Osteocyte (in vitro differentiated cells): Measurements from ENCODE around the gene KHNYN. TPM values are rescaled to one million over a fixed set of nuclear protein-coding genes. Genes with fewer than 3 reads are reported as not detected.

ENCODE experiments used
- DNase-seq: peaks from one replicate; pipeline ENCODE4 v3.0.0; 2021; ENCODE audit warnings: mixed read lengths; ENCODE audit not compliant: unreplicated experiment; ENCODE audit errors: extremely low spot score
- H3K27ac Mint-ChIP-seq: one replicate; pipeline ENCODE4 v1.8.0; 2021; ENCODE audit warnings: mild to moderate bottlenecking, mixed read lengths; ENCODE audit not compliant: unreplicated experiment
- H3K27me3 Mint-ChIP-seq: one replicate; pipeline ENCODE4 v1.8.0; 2021; ENCODE audit warnings: mixed read lengths; ENCODE audit not compliant: unreplicated experiment
- H3K36me3 Mint-ChIP-seq: one replicate; pipeline ENCODE4 v1.8.0; 2021; ENCODE audit warnings: mixed read lengths; ENCODE audit not compliant: unreplicated experiment
- H3K4me1 Mint-ChIP-seq: one replicate; pipeline ENCODE4 v1.8.0; 2021; ENCODE audit warnings: mixed read lengths; ENCODE audit not compliant: unreplicated experiment
- H3K4me3 Mint-ChIP-seq: one replicate; pipeline ENCODE4 v1.8.0; 2021; ENCODE audit warnings: mild to moderate bottlenecking, moderate library complexity, mixed read lengths; ENCODE audit not compliant: unreplicated experiment
- H3K9me3 Mint-ChIP-seq: one replicate; pipeline ENCODE4 v1.8.0; 2021; ENCODE audit warnings: mixed read lengths; ENCODE audit not compliant: unreplicated experiment
- total RNA-seq: library from RNA; stranded (reverse); gene quantifications from 2 replicates; pipeline ENCODE4 v1.2.1, GENCODE V29; 2021
- TF ChIP-seq, protein P1 (sequence below): fragments of 200-600 bp; sonication (generic); IDR thresholded peaks from 2 replicates; pipeline ENCODE4 v1.5.0; 2021; ENCODE audit warnings: antibody characterized with exemption, mild to moderate bottlenecking, moderate library complexity

Gene KHNYN
- total RNA-seq, 1 donor from 2014 or later, result 60.9 TPM

DNA sequence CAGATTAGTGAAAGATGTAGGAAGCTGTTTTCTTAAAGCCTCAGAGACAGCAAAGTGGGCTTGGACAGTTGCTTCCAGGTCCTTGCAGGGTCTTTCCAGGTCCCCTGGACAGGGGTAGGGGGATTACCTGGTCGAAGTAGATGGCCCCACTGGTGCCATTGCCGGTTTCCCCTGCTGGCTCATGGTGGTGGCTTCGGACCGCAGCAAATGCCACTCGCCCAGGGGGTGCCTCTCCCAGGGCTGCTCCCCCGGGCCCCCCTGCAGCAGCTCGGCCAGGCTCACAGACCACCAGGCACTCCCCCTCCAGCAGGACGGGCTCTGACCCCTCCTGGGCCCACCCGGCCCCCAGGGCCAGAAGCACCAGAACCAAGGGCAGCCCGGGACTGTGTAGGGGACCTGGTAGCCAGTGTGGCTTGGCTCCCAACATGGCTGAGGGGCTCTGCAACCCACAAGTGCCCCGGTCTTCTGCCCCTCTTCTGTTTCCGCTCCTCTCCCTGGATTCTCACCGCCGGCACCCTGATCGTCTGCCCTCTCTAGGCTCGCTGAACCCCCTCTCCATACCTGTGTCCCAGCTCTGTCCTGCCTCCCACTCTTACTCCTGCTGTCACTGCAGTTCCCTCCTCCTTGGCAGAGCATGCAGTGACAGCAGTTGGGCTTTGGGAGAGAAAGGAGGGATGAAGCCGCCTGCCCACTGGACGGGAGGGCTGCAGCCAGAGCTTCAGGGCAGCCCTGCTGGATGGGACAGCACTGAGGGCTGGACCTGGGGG lies 943 bp upstream of the KHNYN start:
- DNase-seq, result no peak
- Mint-ChIP-seq H3K4me3 (no peak overlapping the region), H3K27ac (peak overlapping the region; percentile 96), H3K4me1 (peaks cover 43% of the 10 kb centered on the region), H3K27me3 (no peaks in the 10 kb centered on the region), H3K36me3 (peaks cover 13% of the 10 kb centered on the region), H3K9me3 (peaks cover 4% of the 10 kb centered on the region)
- TF ChIP-seq, protein P1, sequence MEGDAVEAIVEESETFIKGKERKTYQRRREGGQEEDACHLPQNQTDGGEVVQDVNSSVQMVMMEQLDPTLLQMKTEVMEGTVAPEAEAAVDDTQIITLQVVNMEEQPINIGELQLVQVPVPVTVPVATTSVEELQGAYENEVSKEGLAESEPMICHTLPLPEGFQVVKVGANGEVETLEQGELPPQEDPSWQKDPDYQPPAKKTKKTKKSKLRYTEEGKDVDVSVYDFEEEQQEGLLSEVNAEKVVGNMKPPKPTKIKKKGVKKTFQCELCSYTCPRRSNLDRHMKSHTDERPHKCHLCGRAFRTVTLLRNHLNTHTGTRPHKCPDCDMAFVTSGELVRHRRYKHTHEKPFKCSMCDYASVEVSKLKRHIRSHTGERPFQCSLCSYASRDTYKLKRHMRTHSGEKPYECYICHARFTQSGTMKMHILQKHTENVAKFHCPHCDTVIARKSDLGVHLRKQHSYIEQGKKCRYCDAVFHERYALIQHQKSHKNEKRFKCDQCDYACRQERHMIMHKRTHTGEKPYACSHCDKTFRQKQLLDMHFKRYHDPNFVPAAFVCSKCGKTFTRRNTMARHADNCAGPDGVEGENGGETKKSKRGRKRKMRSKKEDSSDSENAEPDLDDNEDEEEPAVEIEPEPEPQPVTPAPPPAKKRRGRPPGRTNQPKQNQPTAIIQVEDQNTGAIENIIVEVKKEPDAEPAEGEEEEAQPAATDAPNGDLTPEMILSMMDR, result no peak

DNA sequence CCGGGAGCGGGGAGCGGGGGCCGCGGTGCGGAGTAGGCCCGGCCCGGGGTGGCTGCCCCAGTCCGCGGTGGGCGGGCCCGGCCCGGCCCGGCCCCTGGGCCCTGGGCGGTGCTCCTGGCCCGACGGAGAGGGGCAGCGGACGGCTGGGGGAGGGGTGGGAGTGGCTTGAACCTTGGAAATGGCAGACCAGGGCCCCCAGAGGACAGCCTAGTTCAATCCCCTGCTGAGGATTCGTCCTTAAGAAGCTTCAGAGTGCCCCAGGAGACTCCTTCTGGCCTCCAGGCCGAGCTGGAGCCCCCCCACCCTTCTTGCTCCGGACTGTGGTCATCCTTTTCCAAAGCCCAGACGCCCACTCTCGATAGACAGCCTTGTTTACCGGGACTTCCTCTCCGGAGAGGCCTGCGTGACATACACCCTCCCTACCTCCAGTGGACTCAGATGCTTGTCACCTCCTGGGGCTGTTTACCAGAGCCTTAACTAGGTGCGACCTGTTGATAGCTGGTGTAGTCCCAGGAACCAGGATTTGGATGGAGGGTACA lies 458 bp downstream of the KHNYN start:
- H3K27ac Mint-ChIP-seq, result peak overlapping the region; percentile 95
- H3K9me3 Mint-ChIP-seq, result peaks cover 3% of the 10 kb centered on the region
- peak overlapping the region; percentile 83 for H3K4me3 Mint-ChIP-seq
- no peaks in the 10 kb centered on the region for H3K27me3 Mint-ChIP-seq
- peaks cover 43% of the 10 kb centered on the region for H3K4me1 Mint-ChIP-seq
- TF ChIP-seq, protein P1, result no peak
- H3K36me3 Mint-ChIP-seq, result peaks cover 15% of the 10 kb centered on the region
- peak; percentile 92 for DNase-seq

DNA sequence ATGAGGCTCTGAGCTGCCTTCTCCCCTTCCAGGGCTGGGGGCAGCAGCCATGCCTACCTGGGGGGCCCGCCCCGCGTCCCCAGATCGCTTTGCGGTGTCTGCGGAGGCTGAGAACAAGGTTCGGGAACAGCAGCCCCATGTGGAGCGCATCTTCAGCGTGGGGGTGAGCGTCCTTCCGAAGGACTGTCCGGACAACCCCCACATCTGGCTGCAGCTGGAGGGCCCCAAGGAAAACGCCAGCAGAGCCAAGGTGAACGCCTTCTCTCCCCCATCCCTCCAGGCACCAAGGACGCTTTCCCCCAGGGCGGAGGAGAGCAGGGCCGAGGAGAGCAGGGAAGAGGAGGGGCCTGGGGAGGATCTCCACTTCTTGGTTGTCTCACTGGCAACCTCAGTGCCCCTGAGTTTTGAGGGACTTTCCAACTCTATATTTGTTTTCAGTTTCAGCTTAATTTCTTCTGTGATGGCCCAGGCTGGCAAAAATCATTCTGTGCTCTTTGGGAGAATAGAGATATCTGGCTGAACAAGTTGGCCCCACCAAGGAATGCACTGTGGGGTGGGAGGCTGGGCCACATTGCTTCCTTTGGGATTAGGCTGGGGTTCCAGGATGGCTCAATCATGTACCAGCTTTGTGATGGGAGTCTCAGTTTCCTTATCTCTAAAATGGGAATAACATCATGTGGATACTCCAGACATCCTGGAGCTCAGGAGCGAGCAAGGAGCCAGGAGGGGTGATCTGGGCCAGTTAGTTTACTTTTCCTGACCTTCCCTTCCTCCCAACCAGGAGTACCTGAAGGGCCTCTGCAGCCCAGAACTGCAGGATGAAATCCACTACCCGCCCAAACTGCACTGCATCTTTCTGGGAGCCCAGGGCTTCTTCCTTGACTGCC lies 1.2 kb downstream of the KHNYN start:
- Mint-ChIP-seq H3K9me3 (no peaks in the 10 kb centered on the region), H3K27ac (peak overlapping the region; percentile 95), H3K4me3 (peak overlapping the region; percentile 83), H3K4me1 (peaks cover 43% of the 10 kb centered on the region), H3K27me3 (no peaks in the 10 kb centered on the region), H3K36me3 (peaks cover 15% of the 10 kb centered on the region)
- DNase-seq, result no peak
- TF ChIP-seq, protein P1, result no peak

DNA sequence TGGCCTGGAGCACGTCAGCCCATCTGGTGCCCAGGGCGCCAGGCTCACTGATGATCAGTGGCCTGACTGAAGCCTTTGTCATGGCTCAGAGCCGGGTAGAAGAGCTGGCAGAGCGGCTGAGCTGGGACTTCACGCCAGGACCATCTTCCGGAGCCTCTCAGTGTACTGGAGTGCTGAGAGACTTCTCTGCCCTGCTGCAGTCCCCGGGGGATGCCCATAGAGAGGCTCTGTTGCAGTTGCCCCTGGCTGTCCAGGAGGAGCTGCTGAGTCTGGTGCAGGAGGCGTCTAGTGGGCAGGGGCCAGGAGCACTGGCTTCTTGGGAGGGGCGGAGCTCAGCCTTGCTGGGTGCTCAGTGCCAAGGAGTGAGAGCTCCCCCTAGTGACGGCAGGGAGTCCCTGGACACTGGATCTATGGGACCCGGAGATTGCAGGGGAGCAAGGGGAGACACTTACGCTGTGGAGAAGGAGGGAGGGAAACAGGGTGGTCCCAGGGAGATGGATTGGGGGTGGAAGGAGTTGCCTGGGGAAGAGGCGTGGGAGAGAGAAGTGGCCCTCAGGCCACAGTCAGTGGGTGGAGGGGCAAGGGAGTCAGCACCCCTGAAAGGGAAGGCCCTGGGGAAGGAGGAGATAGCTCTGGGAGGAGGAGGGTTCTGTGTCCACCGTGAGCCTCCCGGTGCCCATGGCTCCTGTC lies 2.0 kb downstream of the KHNYN start:
- Mint-ChIP-seq H3K36me3 (peaks cover 15% of the 10 kb centered on the region), H3K4me3 (peak overlapping the region; percentile 83), H3K4me1 (peaks cover 44% of the 10 kb centered on the region), H3K27me3 (no peaks in the 10 kb centered on the region), H3K27ac (peak overlapping the region; percentile 95), H3K9me3 (no peaks in the 10 kb centered on the region)
- peak; percentile 97 for DNase-seq
- TF ChIP-seq, protein P1, result peak; percentile 96
